HEK293 (cell line): Measurements from ENCODE around the gene ZSCAN16.

Source experiments
- FEZF1 ChIP-seq: fragments of 450-650 bp; formaldehyde crosslinking; IDR thresholded peaks from 2 replicates; pipeline ENCODE4 v1.5.1; 2016; ENCODE audit warnings: missing biosample characterization, missing genetic modification characterization
- PATZ1 ChIP-seq: fragments of 450-650 bp; formaldehyde crosslinking; IDR thresholded peaks from 2 replicates; pipeline ENCODE4 v1.5.1; 2016; ENCODE audit warnings: missing biosample characterization, missing genetic modification characterization
- SCRT1 ChIP-seq: fragments of 450-650 bp; formaldehyde crosslinking; IDR thresholded peaks from 2 replicates; pipeline ENCODE4 v1.5.1; 2016; ENCODE audit warnings: missing biosample characterization, missing genetic modification characterization, borderline replicate concordance
- ZBTB20 ChIP-seq: fragments of 450-650 bp; formaldehyde crosslinking; IDR thresholded peaks from 2 replicates; pipeline ENCODE4 v1.5.1; 2016; ENCODE audit warnings: missing biosample characterization, missing genetic modification characterization
- ZBTB49 ChIP-seq: fragments of 450-650 bp; formaldehyde crosslinking; IDR thresholded peaks from 2 replicates; pipeline ENCODE4 v1.5.1; 2016; ENCODE audit warnings: missing biosample characterization, missing genetic modification characterization, low read depth
- ZNF157 ChIP-seq: fragments of 450-650 bp; formaldehyde crosslinking; IDR thresholded peaks from 2 replicates; pipeline ENCODE4 v1.5.1; 2016; ENCODE audit warnings: missing biosample characterization, missing genetic modification characterization
- ZNF16 ChIP-seq: fragments of 450-650 bp; formaldehyde crosslinking; IDR thresholded peaks from 2 replicates; pipeline ENCODE4 v1.5.1; 2016; ENCODE audit warnings: low read depth, missing biosample characterization, missing genetic modification characterization
- ZNF211 ChIP-seq: fragments of 450-650 bp; formaldehyde crosslinking; IDR thresholded peaks from 2 replicates; pipeline ENCODE4 v1.5.1; 2016; ENCODE audit warnings: low read depth, missing biosample characterization, missing genetic modification characterization
- ZNF214 ChIP-seq: fragments of 450-650 bp; formaldehyde crosslinking; IDR thresholded peaks from 2 replicates; pipeline ENCODE4 v1.5.1; 2017; ENCODE audit warnings: missing biosample characterization, mild to moderate bottlenecking, missing genetic modification characterization, borderline replicate concordance
- ZNF221 ChIP-seq: fragments of 450-650 bp; formaldehyde crosslinking; IDR thresholded peaks from 2 replicates; pipeline ENCODE4 v1.5.1; 2017; ENCODE audit warnings: missing biosample characterization, missing genetic modification characterization, borderline replicate concordance
- ZNF23 ChIP-seq: fragments of 450-650 bp; formaldehyde crosslinking; IDR thresholded peaks from 2 replicates; pipeline ENCODE4 v1.5.1; 2016; ENCODE audit warnings: missing biosample characterization, missing genetic modification characterization, borderline replicate concordance
- ZNF350 ChIP-seq: fragments of 450-650 bp; formaldehyde crosslinking; IDR thresholded peaks from 2 replicates; pipeline ENCODE4 v1.5.0; 2017; ENCODE audit warnings: missing biosample characterization, mild to moderate bottlenecking, missing genetic modification characterization
- ZNF426 ChIP-seq: fragments of 450-650 bp; formaldehyde crosslinking; IDR thresholded peaks from 2 replicates; pipeline ENCODE4 v1.5.1; 2017; ENCODE audit warnings: missing biosample characterization, missing genetic modification characterization, mild to moderate bottlenecking, inconsistent platforms, moderate library complexity
- ZNF529 ChIP-seq: fragments of 450-650 bp; formaldehyde crosslinking; IDR thresholded peaks from 2 replicates; pipeline ENCODE4 v1.5.1; 2017; ENCODE audit warnings: missing genetic modification characterization, missing biosample characterization; ENCODE audit not compliant: insufficient replicate concordance
- ZNF670 ChIP-seq: fragments of 450-650 bp; formaldehyde crosslinking; IDR thresholded peaks from 2 replicates; pipeline ENCODE4 v1.5.1; 2016; ENCODE audit warnings: missing biosample characterization, missing genetic modification characterization, low read depth
- ZNF777 ChIP-seq: fragments of 450-650 bp; formaldehyde crosslinking; IDR thresholded peaks from 2 replicates; pipeline ENCODE4 v1.5.1; 2017; ENCODE audit warnings: missing biosample characterization, missing genetic modification characterization, borderline replicate concordance
- ZNF791 ChIP-seq: fragments of 450-650 bp; formaldehyde crosslinking; IDR thresholded peaks from 2 replicates; pipeline ENCODE4 v1.5.1; 2016; ENCODE audit warnings: missing biosample characterization, missing genetic modification characterization
- ZSCAN23 ChIP-seq: fragments of 450-650 bp; formaldehyde crosslinking; IDR thresholded peaks from 2 replicates; pipeline ENCODE4 v1.5.1; 2016; ENCODE audit warnings: missing biosample characterization, missing genetic modification characterization
- TF ChIP-seq, protein P1 (sequence below): fragments of 450-650 bp; formaldehyde crosslinking; IDR thresholded peaks from 2 replicates; pipeline ENCODE4 v1.5.1; 2016; ENCODE audit warnings: missing biosample characterization, missing genetic modification characterization
- TF ChIP-seq, protein P2 (sequence below): fragments of 450-650 bp; formaldehyde crosslinking; IDR thresholded peaks from 2 replicates; pipeline ENCODE4 v1.5.1; 2016; ENCODE audit warnings: missing biosample characterization, missing genetic modification characterization
- TF ChIP-seq, protein P3 (sequence below): fragments of 450-650 bp; formaldehyde crosslinking; IDR thresholded peaks from 2 replicates; pipeline ENCODE4 v1.5.1; 2016; ENCODE audit warnings: missing biosample characterization, missing genetic modification characterization
- TF ChIP-seq, protein P4 (sequence below): fragments of 450-650 bp; formaldehyde crosslinking; IDR thresholded peaks from 2 replicates; pipeline ENCODE4 v1.5.1; 2016; ENCODE audit warnings: missing biosample characterization, missing genetic modification characterization
- TF ChIP-seq, protein P5 (sequence below): fragments of 450-650 bp; formaldehyde crosslinking; IDR thresholded peaks from 2 replicates; pipeline ENCODE4 v1.5.1; 2016; ENCODE audit warnings: missing biosample characterization, missing genetic modification characterization

ZSCAN16 gene

DNA sequence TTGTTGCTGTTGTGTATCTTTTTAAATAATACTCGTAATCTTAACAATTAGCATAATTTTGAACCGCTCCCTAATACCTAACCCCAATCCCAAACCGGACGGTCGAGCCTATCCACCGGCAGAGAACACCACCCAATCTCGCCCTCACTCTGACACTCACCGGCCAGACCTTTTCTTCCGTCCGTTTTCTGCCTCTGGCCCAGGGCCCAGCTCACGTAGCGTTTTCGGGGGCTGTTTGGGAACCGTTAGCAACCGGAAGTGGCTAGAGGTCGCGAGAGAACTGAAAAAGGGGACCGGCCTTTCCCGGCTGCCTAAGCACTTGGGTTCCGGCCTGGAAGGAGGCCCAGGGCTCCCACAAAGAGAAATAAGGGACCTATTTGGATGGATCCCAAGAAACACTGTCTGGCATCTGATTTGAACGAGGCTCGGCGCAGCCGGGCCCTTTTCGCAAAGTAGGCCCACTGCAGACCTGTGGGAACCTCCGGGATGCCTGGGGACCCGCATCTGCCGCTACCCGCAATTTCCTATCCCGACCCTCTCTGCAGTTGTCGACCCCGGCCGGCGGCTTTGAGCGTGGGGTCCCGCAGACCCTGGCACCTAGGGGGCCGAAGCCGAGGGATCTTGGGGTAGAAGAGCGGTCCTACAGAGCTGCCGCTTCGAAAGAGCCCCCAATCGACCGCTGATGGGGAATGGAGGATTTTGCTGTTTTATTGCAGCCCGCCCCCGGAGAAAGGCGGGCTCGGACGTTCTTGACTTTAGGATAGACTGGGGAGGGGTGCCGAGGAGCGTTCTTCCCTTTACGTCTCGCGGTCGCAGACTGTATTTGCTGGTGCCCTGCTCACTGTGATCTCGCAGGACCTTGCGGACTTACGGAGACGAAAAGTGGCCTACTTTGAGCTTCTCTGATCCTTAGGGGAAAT, 12.4 kb downstream of the ZSCAN16 start (continued):
- TF ChIP-seq FEZF1 (tag by site-specific recombination) (peak; percentile 15; the same call in 1 of the 2 replicates), ZBTB20 (tag by site-specific recombination) (peak; percentile 77), ZNF214 (tag by site-specific recombination) (no peak), PATZ1 (tag by site-specific recombination) (peak; percentile 80), ZNF23 (tag by site-specific recombination) (no peak), ZNF221 (tag by site-specific recombination) (peak; percentile 86), ZNF157 (tag by site-specific recombination) (no peak), ZNF426 (no peak), ZNF777 (tag by site-specific recombination) (no peak; the same call in 1 of the 2 replicates), ZNF350 (no peak), ZNF16 (tag by site-specific recombination) (no peak; the same call in 1 of the 2 replicates), SCRT1 (tag by site-specific recombination) (no peak), ZNF791 (tag by site-specific recombination) (no peak), ZSCAN23 (tag by site-specific recombination) (0 out of 2 replicates have a peak, but pooled peaks have one; percentile 48), ZNF670 (tag by site-specific recombination) (no peak), ZBTB49 (tag by site-specific recombination) (no peak), ZNF529 (tag by site-specific recombination) (no peak), ZNF211 (no peak)
- TF ChIP-seq, protein P1, sequence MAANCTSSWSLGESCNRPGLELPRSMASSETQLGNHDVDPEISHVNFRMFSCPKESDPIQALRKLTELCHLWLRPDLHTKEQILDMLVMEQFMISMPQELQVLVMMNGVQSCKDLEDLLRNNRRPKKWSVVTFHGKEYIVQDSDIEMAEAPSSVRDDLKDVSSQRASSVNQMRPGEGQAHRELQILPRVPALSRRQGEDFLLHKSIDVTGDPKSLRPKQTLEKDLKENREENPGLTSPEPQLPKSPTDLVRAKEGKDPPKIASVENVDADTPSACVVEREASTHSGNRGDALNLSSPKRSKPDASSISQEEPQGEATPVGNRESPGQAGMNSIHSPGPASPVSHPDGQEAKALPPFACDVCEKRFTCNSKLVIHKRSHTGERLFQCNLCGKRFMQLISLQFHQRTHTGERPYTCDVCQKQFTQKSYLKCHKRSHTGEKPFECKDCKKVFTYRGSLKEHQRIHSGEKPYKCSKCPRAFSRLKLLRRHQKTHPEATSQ (tag by site-specific recombination) = peak; percentile 69
- TF ChIP-seq, protein P2, sequence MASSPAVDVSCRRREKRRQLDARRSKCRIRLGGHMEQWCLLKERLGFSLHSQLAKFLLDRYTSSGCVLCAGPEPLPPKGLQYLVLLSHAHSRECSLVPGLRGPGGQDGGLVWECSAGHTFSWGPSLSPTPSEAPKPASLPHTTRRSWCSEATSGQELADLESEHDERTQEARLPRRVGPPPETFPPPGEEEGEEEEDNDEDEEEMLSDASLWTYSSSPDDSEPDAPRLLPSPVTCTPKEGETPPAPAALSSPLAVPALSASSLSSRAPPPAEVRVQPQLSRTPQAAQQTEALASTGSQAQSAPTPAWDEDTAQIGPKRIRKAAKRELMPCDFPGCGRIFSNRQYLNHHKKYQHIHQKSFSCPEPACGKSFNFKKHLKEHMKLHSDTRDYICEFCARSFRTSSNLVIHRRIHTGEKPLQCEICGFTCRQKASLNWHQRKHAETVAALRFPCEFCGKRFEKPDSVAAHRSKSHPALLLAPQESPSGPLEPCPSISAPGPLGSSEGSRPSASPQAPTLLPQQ (tag by site-specific recombination) = peak; percentile 79
- TF ChIP-seq, protein P3, sequence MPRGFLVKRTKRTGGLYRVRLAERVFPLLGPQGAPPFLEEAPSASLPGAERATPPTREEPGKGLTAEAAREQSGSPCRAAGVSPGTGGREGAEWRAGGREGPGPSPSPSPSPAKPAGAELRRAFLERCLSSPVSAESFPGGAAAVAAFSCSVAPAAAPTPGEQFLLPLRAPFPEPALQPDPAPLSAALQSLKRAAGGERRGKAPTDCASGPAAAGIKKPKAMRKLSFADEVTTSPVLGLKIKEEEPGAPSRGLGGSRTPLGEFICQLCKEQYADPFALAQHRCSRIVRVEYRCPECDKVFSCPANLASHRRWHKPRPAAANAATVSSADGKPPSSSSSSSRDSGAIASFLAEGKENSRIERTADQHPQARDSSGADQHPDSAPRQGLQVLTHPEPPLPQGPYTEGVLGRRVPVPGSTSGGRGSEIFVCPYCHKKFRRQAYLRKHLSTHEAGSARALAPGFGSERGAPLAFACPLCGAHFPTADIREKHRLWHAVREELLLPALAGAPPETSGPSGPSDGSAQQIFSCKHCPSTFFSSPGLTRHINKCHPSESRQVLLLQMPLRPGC (tag by site-specific recombination) = peak; percentile 72
- TF ChIP-seq, protein P4, sequence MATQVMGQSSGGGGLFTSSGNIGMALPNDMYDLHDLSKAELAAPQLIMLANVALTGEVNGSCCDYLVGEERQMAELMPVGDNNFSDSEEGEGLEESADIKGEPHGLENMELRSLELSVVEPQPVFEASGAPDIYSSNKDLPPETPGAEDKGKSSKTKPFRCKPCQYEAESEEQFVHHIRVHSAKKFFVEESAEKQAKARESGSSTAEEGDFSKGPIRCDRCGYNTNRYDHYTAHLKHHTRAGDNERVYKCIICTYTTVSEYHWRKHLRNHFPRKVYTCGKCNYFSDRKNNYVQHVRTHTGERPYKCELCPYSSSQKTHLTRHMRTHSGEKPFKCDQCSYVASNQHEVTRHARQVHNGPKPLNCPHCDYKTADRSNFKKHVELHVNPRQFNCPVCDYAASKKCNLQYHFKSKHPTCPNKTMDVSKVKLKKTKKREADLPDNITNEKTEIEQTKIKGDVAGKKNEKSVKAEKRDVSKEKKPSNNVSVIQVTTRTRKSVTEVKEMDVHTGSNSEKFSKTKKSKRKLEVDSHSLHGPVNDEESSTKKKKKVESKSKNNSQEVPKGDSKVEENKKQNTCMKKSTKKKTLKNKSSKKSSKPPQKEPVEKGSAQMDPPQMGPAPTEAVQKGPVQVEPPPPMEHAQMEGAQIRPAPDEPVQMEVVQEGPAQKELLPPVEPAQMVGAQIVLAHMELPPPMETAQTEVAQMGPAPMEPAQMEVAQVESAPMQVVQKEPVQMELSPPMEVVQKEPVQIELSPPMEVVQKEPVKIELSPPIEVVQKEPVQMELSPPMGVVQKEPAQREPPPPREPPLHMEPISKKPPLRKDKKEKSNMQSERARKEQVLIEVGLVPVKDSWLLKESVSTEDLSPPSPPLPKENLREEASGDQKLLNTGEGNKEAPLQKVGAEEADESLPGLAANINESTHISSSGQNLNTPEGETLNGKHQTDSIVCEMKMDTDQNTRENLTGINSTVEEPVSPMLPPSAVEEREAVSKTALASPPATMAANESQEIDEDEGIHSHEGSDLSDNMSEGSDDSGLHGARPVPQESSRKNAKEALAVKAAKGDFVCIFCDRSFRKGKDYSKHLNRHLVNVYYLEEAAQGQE = peak; percentile 37; the same call in 1 of the 2 replicates
- TF ChIP-seq, protein P5, sequence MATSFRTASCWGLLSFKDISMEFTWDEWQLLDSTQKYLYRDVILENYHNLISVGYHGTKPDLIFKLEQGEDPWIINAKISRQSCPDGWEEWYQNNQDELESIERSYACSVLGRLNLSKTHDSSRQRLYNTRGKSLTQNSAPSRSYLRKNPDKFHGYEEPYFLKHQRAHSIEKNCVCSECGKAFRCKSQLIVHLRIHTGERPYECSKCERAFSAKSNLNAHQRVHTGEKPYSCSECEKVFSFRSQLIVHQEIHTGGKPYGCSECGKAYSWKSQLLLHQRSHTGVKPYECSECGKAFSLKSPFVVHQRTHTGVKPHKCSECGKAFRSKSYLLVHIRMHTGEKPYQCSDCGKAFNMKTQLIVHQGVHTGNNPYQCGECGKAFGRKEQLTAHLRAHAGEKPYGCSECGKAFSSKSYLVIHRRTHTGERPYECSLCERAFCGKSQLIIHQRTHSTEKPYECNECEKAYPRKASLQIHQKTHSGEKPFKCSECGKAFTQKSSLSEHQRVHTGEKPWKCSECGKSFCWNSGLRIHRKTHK (tag by site-specific recombination) = no peak
